IPS-18a (cell line): ENCODE measurements around the gene HOPX.
"Not testable (repeated sequence)": the region's sequence is repeated elsewhere in the genome, so short reads cannot be mapped to it uniquely, and the experiment has no call there.

Experiments
- H3K27ac ChIP-seq: one replicate; pipeline ENCODE4 v1.5.1; 2013; ENCODE audit warnings: low read length
- H3K27me3 ChIP-seq: one replicate; pipeline ENCODE4 v1.6.1; 2013; ENCODE audit warnings: mild to moderate bottlenecking, low read length; ENCODE audit not compliant: control insufficient read depth, insufficient read depth
- H3K36me3 ChIP-seq: one replicate; pipeline ENCODE4 v1.6.1; 2013; ENCODE audit warnings: low read depth, low read length; ENCODE audit not compliant: control insufficient read depth
- H3K4me1 ChIP-seq: one replicate; pipeline ENCODE4 v1.6.1; 2013; ENCODE audit warnings: low read depth, low read length; ENCODE audit not compliant: control insufficient read depth
- H3K4me3 ChIP-seq: one replicate; pipeline ENCODE4 v1.5.1; 2013; ENCODE audit warnings: low read length
- H3K9ac ChIP-seq: one replicate; pipeline ENCODE4 v1.6.1; 2013; ENCODE audit warnings: mild to moderate bottlenecking, low read length, moderate library complexity
- H3K9me3 ChIP-seq: one replicate; pipeline ENCODE4 v1.6.1; 2013; ENCODE audit warnings: low read depth, low read length; ENCODE audit not compliant: control insufficient read depth

HOPX gene

DNA sequence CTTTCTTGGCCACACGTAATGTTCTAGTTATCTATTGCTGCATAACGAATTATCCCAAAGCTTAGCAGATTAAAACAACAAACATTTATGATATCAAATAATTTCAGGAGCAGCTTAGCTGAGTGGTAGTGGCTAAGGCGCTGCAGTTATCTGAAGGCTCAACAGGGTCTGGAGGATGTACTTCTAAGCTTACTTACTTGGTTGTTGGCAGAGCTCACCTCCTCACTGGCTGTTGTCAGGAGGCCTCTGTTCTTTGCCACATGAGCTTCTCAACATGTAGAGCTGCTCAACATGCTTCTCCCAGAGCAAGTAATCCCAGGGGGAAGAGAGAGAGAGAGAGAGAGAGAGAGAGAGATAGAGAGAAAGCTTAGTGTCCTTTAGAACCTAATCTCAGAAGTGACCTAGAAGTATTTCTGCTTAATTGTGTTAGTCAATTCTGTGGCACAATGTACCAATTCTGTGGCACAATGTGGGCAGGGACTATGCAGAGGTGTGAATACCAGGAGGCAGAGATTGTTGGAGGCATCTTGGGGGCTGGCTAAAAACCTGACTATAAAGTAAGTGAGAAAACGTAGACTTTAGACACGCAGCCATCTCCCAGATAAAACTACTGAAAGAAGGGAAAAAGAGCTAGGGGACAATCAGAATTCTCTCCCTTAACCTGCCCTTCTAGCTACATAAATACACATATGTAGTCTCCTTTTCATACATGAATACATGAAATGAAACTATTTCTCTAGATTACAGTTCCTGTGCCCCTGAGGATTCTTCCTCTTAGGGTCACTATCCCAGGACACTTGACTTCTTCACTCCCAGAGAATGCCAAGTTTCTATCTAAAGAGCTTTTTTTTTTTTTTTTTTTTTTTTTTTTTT, 40.2 kb downstream of the HOPX start:
- Histone ChIP-seq H3K27me3 (no peaks in the 10 kb centered on the region), H3K9ac (no peak overlapping the region), H3K9me3 (no peaks in the 10 kb centered on the region), H3K36me3 (no peaks in the 10 kb centered on the region), H3K4me3 (no peak overlapping the region), H3K27ac (no peak overlapping the region), H3K4me1 (no peaks in the 10 kb centered on the region)

DNA sequence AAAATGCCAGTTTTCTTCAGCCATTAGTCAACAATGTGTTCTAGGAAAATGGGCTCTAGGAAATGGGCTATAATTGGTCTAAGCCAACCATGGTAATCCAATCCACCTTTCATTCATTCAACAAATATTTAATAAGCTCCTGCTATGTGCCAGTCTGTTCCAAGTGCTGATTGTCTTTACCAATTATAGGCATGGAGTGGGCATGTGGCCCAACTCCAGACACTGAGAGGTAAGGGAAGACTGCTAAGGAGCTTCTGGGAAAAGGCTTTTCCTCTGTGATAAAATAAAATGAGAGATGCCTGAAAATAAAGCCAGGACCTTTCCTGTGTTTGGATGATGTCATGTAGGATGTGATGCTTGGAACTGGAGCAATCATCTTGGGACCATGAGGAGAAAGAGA, 43.3 kb downstream of the HOPX start:
- Histone ChIP-seq H3K27me3 (no peaks in the 10 kb centered on the region), H3K36me3 (no peaks in the 10 kb centered on the region), H3K27ac (no peak overlapping the region), H3K9me3 (no peaks in the 10 kb centered on the region), H3K4me3 (no peak overlapping the region), H3K9ac (no peak overlapping the region), H3K4me1 (no peaks in the 10 kb centered on the region)

DNA sequence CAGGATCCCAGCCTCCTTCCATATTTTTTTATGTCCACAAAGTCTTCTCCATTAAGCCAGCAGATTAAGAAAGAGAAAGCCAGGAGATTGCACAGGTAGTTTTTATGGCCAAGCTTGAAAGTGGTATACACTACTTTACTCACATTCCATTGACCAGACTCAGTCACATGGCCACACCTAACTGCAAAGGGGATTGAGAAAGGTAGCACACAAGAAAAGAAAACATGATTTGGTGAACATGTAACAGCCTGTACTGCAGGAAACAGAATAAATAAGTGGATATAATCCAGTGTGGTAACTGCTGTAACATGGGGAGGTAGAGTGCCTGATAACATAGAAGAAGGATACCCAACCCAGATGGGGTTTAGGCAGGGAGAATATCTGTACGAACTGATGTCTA, 43.9 kb downstream of the HOPX start:
- Histone ChIP-seq H3K4me1 (no peaks in the 10 kb centered on the region), H3K27me3 (no peaks in the 10 kb centered on the region), H3K27ac (no peak overlapping the region), H3K36me3 (no peaks in the 10 kb centered on the region), H3K4me3 (no peak overlapping the region), H3K9ac (no peak overlapping the region), H3K9me3 (no peaks in the 10 kb centered on the region)

DNA sequence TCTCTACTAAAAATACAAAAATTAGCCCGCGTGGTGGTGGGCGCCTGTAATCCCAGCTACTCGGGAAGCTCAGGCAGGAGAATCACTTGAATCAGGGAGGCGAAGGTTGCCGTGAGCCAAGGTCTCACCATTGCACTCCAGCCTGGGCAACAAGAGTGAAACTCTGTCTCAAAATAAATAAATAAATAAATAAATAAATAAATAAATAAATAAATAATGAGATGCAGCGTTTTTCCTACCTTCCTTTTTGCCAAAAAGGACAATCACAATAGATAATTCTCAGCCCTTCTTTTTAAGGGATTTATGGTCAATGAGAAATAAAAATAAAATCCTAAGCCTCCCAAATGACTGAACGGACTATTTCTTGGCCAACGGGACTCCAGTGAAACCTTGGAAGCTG, 46.1 kb downstream of the HOPX start:
- not testable (repeated sequence) for H3K4me3 ChIP-seq, H3K4me1 ChIP-seq, H3K36me3 ChIP-seq, H3K27ac ChIP-seq, H3K27me3 ChIP-seq, H3K9me3 ChIP-seq, H3K9ac ChIP-seq

DNA sequence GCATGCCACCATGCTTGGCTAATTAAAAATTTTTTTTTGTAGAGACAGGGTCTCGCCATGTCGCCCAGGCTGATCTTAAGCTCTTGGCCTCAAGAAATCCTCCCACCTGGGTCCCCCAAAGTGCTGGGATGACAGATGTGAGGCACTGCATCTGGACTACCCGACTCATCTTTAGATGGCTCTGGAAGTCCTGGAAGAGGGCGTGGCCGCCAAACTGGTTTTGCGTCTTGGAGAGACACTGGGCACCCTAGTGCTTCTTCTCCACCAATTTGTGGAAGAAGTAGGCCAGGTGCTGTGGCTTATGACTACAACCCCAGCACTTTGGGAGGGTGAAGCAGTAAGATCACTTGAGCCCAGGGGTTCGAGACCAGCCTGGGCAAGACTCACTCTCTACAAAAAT, 47.6 kb downstream of the HOPX start:
- Histone ChIP-seq H3K27ac (no peak overlapping the region), H3K4me1 (no peaks in the 10 kb centered on the region), H3K4me3 (no peak overlapping the region), H3K27me3 (no peaks in the 10 kb centered on the region), H3K9ac (no peak overlapping the region), H3K9me3 (no peaks in the 10 kb centered on the region), H3K36me3 (no peaks in the 10 kb centered on the region)

DNA sequence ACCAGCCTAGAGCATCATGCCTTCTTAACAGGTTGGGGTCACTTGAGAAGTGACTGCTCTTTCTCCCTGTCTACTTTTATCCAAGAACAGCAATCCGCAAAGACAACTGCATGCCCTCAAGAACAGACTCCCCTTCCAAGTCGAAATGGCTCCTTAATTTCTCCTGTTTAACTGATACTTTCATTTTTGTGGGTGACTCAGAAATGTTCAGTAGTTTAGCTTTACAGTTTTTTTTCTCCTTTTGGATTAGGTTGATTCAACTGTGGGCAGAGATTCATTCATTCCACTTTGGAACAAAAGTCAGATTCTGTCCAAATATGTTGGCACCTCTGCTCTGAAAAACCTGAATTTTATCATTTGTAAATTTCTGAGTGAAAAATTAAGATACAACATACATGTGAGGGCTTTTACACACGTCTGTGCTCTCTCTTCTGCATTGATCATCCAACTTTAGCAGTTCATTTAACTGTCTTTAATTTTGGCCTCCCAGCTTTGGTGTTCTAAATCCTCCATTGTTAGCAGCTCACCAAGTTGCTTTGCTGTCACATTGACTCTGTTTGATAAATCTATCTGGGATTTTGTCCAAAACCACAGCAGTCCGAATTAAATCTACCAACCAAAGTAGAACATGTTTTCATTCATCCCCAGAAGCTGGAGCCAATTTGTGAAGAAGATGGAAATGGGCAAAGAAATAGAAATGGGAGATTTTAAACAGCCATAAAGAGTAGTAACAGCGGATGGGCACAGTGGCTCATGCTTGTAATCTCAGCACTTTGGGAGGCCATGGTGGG, 50.0 kb downstream of the HOPX start:
- Histone ChIP-seq H3K9ac (no peak overlapping the region), H3K9me3 (peaks cover 5% of the 10 kb centered on the region), H3K27ac (no peak overlapping the region), H3K36me3 (no peaks in the 10 kb centered on the region), H3K27me3 (no peaks in the 10 kb centered on the region), H3K4me1 (no peaks in the 10 kb centered on the region), H3K4me3 (no peak overlapping the region)

DNA sequence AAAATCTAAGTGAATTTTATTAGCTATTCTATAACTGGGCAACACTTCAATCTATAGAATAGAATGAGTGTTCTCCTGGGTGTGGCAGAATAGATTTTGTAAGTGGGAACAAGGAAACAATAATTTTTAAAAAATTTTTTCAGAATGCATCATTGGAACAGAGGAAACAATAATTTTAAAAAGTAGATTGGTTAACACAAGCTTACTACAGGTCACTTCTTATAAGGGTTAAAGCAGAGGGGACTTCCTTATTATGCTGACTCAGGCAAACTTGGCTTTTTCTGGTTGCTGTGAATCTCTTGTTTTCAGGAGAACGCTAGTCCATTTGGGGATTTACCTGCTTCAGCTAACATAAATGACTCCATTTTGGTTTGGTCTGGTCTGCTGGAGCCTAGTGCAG, 52.5 kb downstream of the HOPX start:
- Histone ChIP-seq H3K27me3 (no peaks in the 10 kb centered on the region), H3K36me3 (no peaks in the 10 kb centered on the region), H3K27ac (no peak overlapping the region), H3K4me3 (no peak overlapping the region), H3K4me1 (no peaks in the 10 kb centered on the region), H3K9me3 (peaks cover 17% of the 10 kb centered on the region), H3K9ac (no peak overlapping the region)

DNA sequence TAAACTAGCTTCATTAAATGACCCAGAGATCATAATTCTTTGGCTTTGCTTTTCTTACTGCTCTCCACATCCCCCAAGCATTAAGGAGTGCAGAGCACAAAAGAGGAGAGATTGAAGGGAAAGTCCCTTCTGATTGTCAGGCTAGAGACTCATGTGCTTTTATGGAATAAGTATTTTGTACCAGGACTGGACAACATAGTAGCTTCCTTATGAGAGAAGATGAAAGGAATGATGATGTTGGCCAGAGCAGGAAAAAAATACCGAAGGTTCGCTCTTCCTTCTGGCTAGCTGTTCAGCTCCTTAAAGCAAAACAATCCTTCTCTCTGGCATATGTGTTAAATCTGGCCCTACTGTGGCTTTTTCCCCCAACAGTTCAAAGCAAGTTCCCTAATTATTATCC, 53.1 kb downstream of the HOPX start:
- H3K9me3 ChIP-seq: peaks cover 17% of the 10 kb centered on the region
- H3K27me3 ChIP-seq: no peaks in the 10 kb centered on the region
- H3K4me1 ChIP-seq: no peaks in the 10 kb centered on the region
- no peak overlapping the region for H3K27ac ChIP-seq
- no peaks in the 10 kb centered on the region for H3K36me3 ChIP-seq
- no peak overlapping the region for H3K9ac ChIP-seq
- H3K4me3 ChIP-seq: no peak overlapping the region

DNA sequence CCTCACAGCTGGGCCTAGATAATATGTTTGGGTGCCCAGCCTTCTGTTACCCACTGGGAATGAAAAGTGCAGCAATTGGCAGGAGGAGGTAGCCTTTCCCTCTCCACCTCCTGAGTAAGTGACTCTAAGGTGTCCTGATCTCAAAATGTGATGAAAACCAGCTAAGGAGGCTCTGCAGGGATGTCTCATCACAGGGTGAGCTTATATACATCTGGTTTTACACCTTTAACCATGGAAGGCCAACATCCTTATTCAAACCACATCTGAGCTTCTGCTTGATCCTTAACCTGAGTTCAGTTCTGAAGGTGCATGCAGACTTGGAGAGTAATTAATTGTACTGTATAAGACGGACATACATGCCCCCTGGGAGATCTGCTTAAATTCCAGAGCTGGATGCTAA, 53.7 kb downstream of the HOPX start:
- H3K9me3 ChIP-seq: peaks cover 17% of the 10 kb centered on the region
- no peaks in the 10 kb centered on the region for H3K36me3 ChIP-seq
- no peaks in the 10 kb centered on the region for H3K27me3 ChIP-seq
- no peak overlapping the region for H3K4me3 ChIP-seq
- no peak overlapping the region for H3K9ac ChIP-seq
- no peak overlapping the region for H3K27ac ChIP-seq
- no peaks in the 10 kb centered on the region for H3K4me1 ChIP-seq

DNA sequence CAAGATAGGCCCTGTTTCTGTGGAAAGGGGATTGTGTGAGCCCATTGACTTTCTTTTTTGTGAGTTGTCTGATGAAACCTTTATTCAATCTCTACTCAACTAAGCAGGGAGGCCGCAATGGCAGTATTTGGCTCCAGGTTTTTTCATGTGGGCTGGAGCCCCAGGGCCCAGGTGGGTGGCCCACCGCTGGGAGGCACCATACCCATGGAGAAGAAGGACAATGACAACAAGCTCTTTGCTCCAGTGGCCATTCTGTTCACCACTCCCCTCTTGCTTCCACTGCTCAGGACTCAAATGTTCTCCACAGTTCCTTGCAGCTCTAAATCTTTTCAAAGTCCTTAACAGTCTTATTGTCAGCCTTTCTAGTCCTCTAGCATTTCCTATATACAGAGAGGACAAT, 54.1 kb downstream of the HOPX start:
- H3K36me3 ChIP-seq: no peaks in the 10 kb centered on the region
- H3K9me3 ChIP-seq: peaks cover 17% of the 10 kb centered on the region
- no peak overlapping the region for H3K27ac ChIP-seq
- H3K27me3 ChIP-seq: no peaks in the 10 kb centered on the region
- H3K4me3 ChIP-seq: no peak overlapping the region
- no peaks in the 10 kb centered on the region for H3K4me1 ChIP-seq
- H3K9ac ChIP-seq: no peak overlapping the region

DNA sequence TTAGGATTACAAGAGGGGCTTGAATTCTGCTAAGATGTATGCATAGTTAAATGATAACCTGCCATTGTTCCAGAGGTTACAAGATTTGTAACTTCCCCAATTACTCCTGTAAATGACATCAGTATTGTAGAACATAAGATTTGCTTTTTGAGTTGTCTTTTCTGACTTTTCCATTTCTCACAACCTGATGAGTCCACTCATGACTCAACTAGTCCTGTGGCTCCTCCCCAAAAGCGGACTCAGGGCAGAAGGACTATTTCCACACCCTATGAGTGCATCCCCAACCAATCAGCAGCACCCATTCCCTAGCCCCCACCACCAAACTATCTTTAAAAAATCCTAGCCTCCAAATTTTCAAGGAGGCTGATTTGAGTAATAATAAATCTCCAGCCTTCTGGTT, 54.7 kb downstream of the HOPX start:
- no peaks in the 10 kb centered on the region for H3K36me3 ChIP-seq
- H3K9ac ChIP-seq: no peak overlapping the region
- H3K4me3 ChIP-seq: no peak overlapping the region
- H3K27me3 ChIP-seq: no peaks in the 10 kb centered on the region
- H3K4me1 ChIP-seq: no peaks in the 10 kb centered on the region
- H3K9me3 ChIP-seq: peaks cover 17% of the 10 kb centered on the region
- H3K27ac ChIP-seq: no peak overlapping the region

DNA sequence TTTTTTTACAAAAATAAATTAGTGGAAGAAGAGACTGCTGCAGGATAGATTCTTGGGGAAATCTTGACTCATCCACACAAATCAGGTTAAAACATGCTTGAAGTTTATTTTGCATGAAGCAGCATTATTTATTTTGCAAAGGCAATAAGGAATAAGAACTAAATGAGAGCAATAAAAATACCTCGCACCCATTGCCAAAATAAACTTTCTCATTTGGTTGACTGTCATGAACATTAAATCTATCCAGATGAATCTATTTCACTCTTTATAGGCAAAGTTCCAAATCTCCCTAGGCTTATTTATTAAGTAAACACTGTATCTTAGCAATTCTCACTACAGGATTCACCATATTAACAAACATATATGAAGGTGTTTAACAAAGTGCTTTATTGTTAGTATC, 58.9 kb downstream of the HOPX start:
- Histone ChIP-seq H3K27ac (no peak overlapping the region), H3K4me1 (peaks cover 7% of the 10 kb centered on the region), H3K27me3 (no peaks in the 10 kb centered on the region)

More for the DNA sequence above, 58.9 kb downstream of the HOPX start:
- H3K9me3 ChIP-seq: peaks cover 17% of the 10 kb centered on the region
- no peak overlapping the region for H3K4me3 ChIP-seq
- H3K9ac ChIP-seq: no peak overlapping the region
- no peaks in the 10 kb centered on the region for H3K36me3 ChIP-seq
